ENCODE data around the gene MFSD2A.
"Not testable (repeated sequence)": the region's sequence is repeated elsewhere in the genome, so short reads cannot be mapped to it uniquely, and the experiment has no call there.

Gene MFSD2A

DNA sequence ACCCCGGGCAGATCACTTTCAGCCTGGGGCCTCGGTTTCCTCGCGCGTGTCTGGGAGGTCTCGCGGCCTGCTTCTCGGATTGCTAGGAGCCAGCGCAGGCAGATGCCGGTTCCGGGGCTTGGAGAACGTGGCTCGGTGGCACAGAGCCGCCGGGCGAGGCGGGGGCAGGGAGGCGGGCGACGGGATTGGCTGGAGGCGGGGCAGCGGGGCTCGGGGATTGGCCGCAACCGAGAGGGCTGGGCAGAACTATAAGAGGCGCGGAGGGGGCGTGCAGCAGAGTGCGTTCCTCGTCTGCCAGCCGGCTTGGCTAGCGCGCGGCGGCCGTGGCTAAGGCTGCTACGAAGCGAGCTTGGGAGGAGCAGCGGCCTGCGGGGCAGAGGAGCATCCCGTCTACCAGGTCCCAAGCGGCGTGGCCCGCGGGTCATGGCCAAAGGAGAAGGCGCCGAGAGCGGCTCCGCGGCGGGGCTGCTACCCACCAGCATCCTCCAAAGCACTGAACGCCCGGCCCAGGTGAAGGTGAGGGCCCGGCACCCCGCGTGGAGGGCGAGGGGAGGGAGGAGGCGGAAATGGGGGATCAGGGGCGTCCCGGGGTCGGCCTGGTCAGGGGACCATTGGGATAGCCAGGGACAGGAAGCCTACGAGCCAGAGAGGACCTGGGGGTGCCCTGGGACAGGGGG lies at the start of gene MFSD2A:
Gene MFSD2A (plus strand): TSS at position 276 of the 677 bp plus-strand sequence. CDS start 148 bp downstream, at position 424.
- DNase-seq, result peak; percentile 94 to 96

DNA sequence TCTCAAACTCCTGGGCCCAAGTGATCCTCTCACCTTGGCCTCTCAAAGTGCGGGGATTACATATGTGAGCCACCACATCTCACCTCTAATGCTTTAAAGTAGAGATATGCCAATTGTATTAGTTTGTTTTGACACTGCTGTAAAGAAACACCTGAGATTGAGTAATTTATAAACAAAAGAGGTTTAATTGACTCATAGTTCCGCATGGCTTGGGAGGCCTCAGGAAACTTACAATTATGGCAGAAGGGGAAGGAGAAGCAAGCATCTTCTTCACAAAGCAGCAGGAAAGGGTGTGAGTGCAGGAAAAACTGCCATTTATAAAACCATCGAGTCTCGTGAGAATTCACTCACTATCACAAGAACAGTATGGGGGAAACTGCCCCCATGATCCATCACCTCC lies 49.8 kb upstream of the MFSD2A start:
- no peak for DNase-seq

DNA sequence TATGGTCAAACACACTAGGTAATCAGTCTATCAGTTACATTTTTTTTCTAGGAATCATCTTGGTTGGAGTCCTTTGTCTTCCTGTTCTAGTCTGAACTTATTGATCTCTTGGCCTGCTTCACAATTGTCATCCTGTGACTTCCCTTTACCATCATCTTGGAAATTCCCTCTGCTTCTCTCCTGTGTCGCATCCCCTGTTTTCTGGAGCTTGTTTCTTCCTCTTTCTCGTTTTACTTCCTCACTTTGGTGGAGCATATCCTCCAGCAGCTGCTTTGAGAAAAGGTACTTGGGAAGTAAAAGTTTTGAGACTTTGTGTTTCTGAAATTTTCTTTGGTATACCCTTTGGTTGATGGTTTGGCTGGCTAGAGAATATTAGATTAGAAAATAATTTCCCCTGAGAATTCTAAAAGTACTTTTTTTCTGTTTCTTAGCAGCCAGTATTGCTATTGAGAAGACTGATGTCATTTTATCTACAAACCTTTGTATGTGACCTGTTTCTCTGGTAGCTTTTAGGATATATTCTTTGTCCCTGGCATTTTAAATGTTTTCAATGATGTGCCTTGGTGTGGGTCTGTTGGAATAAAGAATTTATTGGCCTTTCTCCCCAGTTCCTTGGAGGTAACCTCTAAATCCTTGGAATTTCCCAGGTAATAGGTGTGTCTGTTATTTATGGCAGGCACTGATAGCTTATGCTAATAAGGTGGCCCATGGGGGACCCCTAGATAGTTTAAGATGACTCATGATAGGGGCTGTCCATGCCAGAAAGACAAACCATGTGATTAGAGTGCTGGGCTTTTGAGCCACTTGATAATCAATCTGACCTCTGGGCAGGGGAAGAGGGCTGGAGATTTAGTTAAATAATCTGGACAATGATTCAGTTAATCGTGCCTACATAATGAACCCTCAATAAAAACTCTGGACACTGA lies 47.2 kb upstream of the MFSD2A start:
- DNase-seq, result no peak

DNA sequence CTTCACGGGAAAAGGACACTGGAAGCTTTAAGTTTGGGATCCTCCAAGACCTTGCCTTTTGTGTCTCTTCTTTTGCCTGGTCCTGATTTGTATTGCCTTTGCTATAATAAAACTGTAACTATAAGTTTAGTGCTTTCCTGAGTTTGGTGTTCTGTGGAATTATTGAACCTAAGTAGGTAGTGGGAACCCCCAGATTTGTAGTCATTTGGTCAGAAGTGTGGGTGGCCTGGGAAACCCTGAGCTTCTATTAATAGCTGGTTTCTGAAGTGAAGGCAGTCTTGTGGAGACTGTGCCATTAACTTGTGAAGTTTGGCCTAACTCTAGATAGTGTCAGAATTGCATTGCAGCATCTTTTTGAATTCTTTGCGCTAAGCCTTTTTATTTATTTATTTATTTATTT lies 46.4 kb upstream of the MFSD2A start:
- no peak for DNase-seq

DNA sequence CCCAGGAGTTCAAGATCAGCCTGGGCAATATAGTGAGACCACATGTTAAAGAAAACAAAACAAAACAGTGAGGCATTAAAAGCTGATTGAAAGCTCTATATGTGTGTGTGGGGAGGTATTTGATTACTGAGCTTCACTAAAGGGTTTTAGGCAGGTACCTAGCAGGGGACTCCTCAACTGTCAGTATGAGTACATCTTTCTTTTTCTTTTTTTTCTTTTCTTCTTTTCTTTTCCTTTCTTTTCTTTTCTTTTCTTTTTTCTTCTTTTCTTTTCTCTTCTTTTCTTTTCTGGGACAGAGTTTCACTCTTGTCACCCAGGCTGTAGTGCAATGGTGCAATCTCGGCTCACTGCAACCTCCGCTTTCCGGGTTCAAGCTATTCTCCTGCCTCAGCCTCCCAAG lies 44.7 kb upstream of the MFSD2A start:
- no peak for DNase-seq

DNA sequence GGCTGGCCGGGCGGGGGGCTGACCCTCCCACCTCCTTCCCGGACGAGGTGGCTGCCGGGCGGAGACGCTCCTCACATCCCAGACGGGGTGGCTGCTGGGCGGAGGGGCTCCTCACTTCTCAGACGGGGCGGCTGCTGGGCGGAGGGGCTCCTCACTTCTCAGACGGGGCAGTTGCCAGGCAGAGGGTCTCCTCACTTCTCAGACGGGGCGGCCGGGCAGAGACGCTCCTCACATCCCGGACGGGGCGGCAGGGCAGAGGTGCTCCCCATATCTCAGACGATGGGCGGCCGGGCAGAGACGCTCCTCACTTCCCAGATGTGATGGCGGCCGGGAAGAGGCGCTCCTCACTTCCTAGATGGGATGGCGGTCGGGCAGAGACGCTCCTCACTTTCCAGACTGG lies 41.8 kb upstream of the MFSD2A start:
- DNase-seq, result not testable (repeated sequence)

DNA sequence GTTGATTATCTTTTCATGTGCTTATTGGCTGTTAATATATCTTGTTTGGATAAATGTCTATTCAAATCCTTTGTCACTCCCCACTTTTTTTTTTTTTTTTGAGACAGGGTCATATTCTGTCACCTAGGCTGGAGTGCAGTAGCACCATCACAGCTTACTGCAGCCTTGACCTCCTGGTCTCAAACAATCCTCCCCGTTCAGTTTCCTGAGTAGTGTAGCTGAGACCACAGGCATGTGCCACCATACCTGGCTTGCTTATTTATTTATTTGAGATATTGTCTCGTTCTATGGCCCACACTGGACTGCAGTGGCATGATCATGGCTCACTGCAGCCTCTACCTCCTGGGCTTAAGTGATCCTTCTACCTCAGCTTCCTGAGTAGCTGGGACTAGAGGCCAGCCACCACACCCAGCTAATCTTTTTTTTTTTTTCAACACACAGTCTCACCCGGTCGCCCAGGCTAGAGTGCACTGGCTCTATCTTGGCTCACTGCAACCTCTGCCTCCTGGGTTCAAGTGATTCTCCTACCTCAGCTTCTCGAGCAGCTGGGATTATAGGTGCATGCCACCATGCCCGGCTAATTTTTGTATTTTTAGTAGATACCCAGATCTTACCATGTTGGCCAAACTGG lies 39.3 kb upstream of the MFSD2A start:
- no peak for DNase-seq

DNA sequence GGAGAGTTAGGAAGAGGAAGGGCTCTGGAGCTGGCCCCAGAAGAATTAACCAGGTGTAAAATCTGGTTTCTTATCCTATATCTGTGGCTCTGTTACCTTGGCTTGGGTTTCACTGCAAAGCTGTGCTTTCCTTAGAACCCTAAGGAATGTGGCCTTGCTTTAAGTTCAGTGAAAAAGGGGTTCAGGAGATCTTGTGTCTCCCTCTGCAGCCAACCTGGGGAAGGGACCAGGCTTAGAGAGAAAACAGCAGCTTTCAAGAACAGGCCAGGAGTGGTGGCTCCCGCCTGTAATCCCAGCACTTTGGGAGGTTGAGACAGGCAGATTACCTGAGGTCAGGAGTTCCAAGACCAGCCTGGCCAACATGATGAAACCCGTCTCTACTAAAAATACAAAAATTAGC lies 37.1 kb upstream of the MFSD2A start:
- DNase-seq, result no peak

DNA sequence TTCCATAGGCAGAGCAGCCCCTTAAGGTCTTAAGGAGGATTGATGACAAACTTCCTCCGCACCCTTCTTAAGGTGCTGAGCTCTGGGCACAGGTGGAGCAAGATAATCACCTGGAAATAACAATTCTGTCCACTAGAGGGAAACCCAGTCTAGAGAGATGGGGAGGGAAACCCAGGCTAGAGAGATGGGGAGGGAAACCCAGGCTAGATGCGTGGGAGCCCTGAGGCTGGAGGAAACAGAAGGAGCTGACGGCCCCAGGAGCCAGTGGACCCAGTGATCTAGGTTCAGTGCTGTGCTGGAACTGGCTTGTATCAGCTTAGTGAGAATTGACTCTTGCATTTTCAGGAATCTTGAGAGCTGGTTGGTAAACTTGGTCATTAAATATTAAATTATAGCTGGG lies 35.4 kb upstream of the MFSD2A start:
- DNase-seq, result peak; percentile 46 to 47

DNA sequence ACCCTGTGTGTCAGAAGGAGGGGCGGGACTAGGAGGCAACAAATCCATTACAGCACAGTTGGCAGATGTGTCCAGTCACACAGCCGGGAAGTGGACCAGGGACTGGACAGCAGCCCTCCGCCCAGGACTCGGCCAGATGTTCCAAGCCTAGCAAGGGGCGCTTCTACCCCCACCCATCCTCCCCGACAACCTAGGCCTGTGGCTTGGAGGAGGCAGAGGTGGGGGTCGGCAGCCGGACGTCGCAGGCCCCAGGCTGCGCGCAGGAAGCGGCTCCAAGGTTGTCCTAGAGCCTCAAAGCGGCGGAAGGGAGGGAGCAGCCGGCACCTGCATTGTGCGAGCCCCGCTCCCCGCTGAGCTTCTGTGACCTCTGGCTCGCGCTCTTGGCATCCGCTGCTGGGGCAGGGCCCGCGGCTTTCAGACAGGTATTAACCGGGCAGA lies 32.7 kb upstream of the MFSD2A start:
- DNase-seq, result no peak

DNA sequence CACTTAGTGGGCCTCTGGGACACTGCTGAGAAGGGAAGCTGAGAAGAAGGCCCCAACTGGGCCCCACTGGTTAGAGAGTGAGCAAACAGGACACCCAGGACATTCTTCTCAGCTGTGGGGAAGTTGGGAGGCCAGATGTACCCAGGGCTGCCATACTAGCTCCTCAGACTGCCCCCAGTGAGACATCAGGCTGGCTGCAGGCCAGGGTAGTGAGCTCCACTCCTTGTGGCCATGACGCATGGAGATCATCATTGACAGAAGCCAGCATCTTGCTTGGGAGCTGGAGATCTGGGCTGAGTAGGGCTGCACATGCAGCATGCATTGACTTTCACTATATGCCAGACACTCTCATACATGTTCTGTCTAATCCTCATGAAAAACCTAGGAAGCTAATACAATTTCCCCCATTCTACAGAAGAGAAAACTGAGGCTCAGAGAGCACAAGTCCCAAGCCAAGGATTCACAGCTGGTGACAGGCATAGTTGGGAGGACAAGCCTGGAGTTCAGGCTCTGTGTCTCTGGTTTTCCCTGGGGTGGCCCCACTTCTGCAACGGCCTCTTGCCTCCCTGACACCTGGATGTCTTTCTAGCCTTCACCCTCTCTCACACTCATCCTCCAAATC lies 29.1 kb upstream of the MFSD2A start:
- no peak for DNase-seq

DNA sequence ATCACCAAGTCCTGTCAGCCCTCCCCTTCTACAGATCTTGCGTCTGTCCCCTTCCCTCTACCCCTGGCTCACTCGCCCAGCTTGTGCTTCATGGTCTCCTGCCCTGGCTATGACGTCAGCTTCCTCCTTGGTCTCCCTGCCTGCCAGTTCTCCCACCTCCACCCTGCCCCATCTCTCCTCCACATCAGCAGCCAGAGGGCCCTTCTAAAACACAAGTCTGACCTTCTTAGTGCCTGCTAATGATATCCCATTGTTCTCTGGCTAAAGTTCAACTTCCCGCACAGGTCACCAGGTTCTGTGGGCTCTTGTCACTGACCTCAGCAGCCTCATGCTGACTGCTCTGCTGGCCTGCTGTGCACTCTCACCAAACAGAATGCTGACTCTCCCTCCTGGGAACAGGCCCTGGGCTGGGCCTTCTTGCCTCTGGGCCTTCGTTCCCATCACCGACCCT lies 28.6 kb upstream of the MFSD2A start:
- DNase-seq, result no peak

DNA sequence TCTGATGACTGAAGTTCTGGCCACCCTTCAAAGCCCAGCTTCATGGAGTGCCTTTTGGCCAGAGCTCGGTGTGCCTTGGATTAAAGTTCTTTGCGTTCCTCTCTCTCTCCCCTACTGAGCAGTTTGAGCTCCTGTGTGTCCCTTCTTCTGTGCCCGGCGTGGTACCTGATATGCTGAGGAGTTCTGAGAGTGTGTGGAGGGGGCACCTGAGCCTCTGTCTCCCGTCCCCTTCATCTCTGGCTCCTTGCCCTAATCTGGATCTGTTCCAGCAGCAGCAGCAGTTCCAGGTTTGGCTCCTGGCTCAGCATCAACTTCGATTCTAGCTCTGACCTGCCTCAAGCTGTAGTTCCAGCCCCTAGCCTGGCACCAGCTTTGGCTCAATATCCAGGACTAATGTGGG lies 28.1 kb upstream of the MFSD2A start:
- no peak for DNase-seq

DNA sequence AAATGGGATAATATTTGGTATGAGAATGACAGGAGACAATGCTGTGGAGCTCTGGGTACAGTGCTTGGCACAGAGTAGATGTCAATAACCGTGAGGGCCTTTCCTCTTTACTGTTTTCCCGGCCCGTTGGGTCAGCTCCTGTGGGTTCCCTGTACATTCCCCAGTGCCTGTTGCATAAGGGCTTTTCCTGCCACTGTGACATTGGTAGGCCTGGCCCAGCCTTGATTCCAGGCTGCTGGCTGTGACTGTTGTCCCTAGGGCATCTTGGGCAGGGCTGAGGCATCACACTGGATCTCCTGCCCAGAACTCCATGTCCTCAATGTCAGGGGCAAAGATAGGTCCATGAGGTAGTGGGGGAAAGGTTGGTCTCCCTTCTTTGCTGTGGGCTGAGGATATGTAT lies 27.4 kb upstream of the MFSD2A start:
- DNase-seq, result no peak

DNA sequence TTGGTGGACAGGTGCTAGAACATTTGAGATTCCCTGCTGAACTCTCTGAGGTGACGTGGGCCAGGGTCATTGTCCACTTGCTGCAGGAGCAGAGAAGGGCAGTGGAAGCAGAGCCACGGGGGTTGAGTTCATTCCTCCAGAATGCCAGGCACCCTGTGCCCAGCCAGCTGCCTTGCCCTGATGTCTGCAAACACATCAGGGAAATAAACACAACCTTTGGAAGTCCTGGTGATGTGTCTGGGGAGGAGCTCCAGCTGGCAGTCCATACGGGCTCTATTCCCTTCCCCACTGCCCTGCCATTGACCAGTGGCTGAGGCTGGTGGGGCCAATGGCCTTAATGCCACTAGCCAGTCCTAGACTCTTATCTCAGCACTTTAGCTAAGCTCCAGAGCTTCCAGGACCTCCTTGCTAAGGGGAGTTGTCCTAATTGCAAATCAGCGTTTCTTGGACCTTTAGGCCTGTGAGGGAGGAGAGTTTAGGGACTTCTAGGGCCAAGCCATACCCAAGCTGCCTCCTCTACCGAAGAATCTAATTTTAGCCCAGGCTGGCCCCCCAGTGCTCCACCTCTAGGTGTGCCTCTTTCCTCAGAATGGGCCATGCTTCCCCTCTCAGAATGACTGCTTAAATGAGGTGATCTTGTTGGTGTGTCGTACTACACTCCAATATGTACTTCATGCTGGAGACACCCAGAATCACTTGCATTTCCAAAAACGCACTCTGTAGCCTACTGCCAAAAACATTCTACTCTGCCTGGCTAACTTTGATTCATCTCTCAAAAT lies 25.9 kb upstream of the MFSD2A start:
- no peak for DNase-seq

DNA sequence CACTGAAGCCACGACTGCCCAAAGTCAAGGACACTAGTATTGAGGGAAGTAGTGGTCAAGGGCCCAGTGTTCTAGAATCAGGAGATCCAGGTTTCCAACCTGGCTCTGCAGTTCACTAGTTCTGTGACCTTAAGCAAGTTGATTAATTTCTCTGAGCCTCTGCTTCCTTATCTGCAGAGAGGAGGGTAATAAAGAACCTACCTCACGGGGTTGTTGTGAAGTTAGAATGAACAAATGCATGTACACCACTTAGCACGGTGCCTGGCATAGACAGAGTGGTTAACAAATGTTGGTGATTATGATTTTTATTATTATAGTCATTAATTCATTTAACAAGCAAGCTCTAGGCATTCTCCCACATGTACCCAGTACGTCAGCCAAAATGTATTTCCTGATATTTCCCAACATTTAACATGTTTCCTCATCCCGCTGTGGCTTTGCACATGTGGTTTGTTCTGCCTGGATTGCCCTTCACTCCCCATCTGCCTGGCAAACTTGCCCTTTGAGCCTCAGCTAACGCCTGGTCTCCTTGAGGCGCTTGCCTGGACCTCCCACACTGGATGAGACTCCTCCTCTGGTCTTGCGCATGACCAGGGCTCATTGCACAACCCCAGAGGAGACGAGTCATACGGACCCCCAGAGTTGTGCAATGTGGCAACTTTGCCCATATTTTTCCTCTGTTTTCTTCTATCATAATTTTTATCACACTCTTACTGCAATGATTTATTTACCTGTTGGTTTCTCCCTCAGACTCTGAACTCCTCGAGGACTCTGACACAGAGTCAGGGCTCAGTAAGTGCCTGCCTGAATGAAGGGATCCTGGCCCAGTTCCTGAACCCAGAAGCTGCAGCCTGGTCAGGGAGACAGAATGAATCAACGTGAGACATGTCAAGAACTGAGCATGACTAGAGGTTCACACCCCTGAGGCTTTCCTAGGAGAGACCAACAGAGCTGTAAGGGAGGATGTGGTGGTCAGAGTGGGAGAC lies 20.7 kb upstream of the MFSD2A start:
- DNase-seq, result no peak

DNA sequence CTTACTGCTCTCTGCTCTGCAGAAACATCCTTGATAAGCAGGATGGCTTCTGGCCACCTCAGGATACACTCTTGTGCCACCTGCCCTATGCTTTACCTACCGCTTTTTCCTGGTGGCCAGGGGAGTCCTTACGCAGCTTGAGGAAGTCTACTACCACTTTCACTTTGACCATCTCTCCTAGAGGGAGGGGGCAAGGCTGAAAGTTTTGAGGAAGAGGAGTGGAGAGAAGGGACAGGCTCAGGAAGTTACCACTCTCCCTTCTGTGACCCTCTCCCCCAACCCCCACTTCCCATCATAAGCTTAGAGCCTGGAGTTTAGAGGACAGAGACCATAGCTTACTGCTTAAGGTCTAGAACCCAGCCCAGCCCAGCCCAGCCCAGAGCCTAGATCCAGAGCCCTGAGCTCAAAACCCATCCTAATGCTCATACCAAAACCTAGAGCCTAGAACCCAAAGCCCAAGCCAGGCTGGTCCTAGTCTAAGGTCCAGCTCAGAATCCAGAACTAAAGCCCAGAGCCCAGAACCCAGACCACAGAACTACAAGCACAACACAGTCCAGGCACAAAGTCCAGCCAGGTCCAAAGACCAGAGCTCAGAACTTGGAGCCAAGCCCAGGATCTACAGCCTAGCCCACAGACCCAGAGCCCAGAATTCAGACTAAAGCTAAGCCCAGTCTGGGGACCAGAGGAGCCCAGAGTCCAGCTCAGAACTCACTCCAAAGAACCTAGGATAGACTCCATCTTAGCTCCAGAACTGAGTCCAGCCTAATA lies 18.0 kb upstream of the MFSD2A start:
- no peak for DNase-seq

DNA sequence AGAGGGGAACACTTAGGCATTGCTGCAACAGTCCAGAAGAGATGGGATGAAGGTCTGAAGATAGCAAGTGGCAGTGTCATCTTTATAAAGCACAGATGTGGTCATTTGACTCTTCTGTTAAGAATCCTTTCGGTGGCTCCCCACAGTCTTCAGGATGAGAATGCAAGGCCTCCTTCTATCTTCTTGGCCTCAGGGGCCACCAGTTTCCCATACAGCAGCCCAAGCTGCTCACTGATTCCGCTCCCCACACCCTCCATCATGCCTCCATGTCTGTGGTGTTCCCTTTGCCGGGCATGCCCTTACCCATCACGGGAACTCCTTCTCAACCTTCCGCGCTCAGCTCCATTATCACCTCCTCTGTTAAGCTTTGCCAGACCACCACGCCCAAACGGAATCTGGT lies 16.1 kb upstream of the MFSD2A start:
- no peak for DNase-seq

DNA sequence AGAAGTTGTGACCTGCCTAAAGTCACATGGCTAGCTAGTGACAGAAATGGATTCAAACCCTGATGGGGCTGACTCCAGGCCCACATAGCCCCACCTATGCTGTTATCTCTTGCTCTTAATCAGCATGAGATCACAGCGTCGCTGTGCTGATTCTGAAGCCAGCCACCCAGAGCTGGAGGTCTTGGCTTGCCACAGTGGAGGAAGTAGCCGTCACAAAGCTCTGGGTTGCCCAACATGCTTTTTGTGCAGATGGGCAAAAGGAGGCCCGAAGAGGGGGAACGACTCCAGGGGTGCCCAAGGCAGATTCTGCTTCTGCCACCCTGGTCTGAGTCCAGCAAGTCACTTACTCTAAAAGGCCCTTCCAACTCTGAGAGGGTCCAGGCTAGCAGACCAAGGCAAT lies 14.7 kb upstream of the MFSD2A start:
- DNase-seq, result no peak

Measured in stimulated activated CD4-positive, alpha-beta T cell treated with anti-CD3 and anti-CD28 coated beads, Interleukin-2, amount 100 ng/mL, for 24 hours (primary cell).